Endometrium (tissue), 2 donors: ENCODE measurements around the gene MS4A4A.
"Not testable (repeated sequence)": the region's sequence is repeated elsewhere in the genome, so short reads cannot be mapped to it uniquely, and the experiment has no call there.

ENCODE experiments used
- FAIRE-seq: peaks from 2 replicates; lab custom pipeline; 2012; peaks lifted over from hg19 to GRCh38; lab: Jason Lieb, UNC
- donor health status: control.
- donor health status: control.

Gene MS4A4A

GRCh38 chr11:60280412-60280811 is at the start of gene MS4A4A:
Gene MS4A4A (plus strand): TSS chr11:60280666. CDS start chr11:60280676, 10 bp downstream.
- no peak for FAIRE-seq

GRCh38 chr11:60230681-60231080 is 49.8 kb upstream of the MS4A4A start:
- no peak for FAIRE-seq

DNA sequence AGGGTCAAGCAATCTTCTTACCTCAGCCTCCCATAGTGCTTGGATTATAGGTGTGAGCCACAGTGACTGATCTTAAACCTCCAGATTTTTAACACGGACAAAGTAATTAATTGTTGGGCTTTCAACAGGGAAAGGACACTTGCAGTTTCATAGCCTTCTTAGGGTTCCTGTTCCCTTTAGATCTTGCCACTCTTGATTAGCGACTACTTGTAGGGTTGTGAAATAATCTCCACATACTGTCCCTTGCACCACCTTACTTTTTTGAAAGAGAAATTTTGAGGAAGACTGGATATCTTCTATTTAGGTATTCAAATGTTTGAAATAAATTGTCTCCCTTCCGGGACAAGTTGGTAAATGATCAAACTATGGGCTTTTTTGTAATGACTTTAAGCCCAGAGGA is 45.1 kb upstream of the MS4A4A start:
- FAIRE-seq: no peak

- no peak for FAIRE-seq
Observed at GRCh38 chr11:60240662-60241061, 39.8 kb upstream of the MS4A4A start.

GRCh38 chr11:60241786-60242185 is 38.7 kb upstream of the MS4A4A start:
- FAIRE-seq: no peak

DNA sequence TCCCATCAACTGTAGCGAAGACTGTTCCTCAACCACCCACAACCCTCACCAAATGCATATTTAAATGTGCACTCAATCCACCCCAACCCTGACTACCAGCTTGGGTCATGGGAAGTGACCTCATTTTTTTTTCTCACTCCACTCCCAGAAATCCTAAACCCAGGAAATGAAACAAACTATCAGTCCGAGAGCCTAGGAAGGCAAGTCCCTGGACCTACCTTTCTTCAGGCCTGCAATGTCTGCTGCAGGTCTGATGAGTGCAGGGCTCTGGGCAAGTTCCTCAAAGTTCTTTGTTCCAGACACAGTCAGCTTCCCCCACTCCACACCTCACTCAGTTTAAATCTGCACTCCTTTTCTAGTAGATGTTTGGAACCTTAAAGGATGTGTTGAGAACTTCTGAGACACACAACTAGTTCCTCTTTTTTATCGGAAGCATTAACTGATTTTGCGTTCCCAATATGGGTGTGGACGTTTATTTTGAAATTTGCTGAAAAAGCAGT is 37.7 kb upstream of the MS4A4A start, which contains the start of gene MS4A4E:
Gene MS4A4E, minus strand, starts transcription at position 398 of the 500 bp plus-strand sequence. CDS start 13,082 bp downstream, outside the sequence.
- no peak for FAIRE-seq

- FAIRE-seq: no peak
Observed at GRCh38 chr11:60251485-60252212, 28.8 kb upstream of the MS4A4A start.

DNA sequence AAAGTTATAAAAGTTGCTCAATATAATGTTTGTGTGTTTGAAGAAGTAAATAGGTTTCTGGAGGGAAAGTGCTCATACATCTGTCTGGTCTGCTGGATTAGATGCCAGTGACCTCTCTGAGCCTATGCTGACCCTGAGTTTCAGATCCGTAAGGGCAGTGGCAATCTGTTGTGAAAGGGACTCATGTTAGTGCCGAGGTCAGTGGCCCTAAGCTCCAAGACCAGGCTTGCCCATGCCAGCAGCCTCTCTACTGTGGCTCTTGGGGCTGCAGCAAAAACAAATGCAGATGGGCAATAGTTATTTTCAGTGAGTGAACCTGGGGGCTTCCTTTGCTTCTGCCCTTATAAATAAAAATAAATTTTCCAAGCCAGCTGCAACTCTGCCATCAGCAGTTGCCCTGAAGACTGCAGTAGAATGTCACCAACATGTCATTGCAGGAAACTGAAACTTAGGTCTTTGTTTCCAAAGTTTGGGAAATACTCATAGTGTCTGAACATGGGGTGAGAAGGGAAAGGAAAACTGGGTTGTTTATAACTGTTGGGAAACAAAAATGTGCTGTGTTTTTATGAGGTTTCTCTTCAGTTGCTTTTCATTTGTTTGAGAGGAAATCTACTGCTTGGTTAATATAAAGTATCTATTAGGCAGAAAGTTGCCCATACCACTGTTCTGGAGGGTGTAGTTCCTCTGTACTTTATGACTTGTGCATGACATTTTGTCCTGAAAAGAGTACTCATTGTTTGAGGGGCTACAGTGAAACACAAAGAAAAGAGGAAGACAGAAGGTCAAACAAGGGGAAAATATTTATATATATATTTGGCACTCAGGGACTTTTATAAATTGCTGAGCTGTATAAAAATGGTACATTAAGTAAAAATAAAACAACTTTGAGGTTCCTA is 28.0 kb upstream of the MS4A4A start:
- no peak for FAIRE-seq

GRCh38 chr11:60257956-60258722 is 22.3 kb upstream of the MS4A4A start:
- no peak for FAIRE-seq

- FAIRE-seq: no peak
Observed at GRCh38 chr11:60261014-60261413, 19.5 kb upstream of the MS4A4A start.

DNA sequence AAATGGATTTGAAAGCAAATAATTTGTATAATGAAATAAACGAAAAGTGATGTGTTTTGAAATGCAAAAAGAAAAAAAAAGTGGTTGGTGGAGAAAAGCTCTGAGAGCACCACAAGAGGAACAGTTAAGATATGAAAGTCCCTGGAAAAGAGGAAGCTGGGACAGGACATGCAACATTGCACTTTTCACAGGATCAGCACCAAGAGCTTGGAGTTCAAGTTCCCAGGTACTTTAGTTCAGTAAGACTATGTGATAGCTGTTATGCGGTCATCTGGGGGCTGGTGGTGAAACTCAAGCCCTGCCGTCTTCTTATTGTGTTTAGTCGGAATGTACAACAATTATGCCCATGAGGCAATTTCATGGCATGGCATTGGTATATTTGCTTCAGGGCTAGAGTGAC is 17.1 kb upstream of the MS4A4A start:
- no peak for FAIRE-seq

- no peak for FAIRE-seq
Observed at GRCh38 chr11:60264644-60265043, 15.8 kb upstream of the MS4A4A start.

DNA sequence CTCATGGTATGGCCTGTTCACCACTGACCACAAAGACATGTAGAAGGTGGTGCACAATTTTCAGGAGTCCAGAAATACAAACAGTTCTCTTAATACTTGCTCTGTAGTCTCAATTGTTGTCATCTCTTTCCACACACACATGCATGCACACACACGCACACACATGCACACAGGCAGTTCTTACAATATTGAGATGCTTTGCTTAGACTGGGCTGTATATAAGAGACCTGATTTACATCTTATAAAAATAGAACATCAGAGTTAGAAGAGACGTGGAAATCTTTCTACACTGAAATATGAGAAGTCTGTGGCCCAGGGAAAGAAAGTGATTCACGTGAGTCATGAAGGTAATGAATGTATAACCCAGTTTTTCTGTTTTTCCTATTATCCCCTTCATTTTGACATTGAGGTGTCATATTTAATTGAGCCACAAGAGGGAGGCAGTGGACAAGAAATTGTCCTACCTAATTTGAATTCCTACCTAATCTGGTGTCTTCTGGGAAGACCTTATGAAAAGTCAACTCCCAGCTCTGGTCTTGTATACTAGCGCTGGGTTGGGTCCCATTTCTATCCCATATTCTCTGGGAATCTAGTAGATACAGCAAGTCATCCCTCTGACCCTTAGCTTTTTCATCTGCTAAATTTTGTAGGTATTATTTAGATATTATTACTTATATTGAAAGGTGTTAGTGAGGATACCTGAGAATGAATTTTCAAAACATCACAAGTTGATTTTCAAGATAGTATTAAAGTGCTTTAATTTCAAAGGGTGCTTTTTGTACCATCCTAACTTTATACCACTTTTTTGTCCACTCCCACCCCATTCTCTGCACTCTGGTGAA is 14.9 kb upstream of the MS4A4A start:
- no peak for FAIRE-seq

GRCh38 chr11:60274416-60274815 is 6.0 kb upstream of the MS4A4A start:
- FAIRE-seq: no peak

GRCh38 chr11:60281485-60281884 is 1.0 kb downstream of the MS4A4A start:
- FAIRE-seq: no peak

- FAIRE-seq: no peak
Observed at GRCh38 chr11:60282286-60282685, 1.8 kb downstream of the MS4A4A start.

- not testable (repeated sequence) for FAIRE-seq
Observed at GRCh38 chr11:60285411-60286126, 5.1 kb downstream of the MS4A4A start.

DNA sequence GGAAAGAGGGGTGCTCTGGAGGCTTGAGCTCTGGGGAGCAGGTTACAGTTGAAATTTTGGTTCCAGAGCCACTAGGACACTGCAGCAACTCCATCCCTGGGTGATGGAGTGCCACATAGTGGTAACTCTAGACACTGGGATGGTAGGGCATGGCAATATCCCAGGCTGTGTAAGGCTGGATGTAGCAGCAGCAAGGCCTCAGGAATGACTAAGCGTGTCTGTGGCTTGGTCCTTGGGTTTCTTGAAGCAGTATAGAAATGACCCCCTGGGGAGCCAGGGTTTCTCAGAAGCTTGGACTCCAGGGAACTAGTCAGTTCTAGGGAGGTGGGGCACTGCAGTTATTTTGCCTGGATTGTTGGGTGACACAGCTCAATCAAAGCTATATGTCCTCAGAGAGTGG is 8.1 kb downstream of the MS4A4A start:
- no peak for FAIRE-seq

DNA sequence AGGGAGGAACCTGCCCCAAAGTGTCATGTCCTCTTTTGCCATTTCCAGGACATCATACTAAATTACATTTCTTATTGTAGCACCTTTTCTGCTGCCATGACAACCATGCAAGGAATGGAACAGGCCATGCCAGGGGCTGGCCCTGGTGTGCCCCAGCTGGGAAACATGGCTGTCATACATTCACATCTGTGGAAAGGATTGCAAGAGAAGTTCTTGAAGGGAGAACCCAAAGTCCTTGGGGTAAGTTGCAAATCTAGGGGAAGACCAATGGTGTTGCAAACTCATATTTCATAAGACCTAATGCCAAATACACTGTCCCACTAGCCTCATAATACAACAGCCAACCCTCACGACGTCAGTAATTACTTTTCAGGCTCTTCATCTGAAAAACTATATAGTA is 11.7 kb downstream of the MS4A4A start:
- no peak for FAIRE-seq

DNA sequence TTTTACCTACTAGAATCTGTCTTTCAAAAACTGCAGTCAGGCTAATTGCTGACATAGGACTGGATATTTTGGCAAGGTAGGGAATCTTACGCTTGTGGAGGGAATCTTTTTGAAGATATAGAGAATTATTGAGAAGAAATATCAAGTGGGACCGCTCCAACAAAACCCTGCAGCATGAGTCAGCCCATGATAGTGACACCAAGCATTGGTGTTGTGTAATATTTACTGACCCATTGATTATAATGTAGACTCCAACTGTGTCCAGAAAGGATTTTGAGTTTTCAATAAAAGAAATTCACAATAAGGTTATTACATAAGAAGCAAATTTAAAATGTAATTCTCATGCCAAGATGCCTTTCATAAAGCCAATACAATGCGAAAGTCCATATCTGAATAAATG is 20.7 kb downstream of the MS4A4A start:
- FAIRE-seq: no peak

DNA sequence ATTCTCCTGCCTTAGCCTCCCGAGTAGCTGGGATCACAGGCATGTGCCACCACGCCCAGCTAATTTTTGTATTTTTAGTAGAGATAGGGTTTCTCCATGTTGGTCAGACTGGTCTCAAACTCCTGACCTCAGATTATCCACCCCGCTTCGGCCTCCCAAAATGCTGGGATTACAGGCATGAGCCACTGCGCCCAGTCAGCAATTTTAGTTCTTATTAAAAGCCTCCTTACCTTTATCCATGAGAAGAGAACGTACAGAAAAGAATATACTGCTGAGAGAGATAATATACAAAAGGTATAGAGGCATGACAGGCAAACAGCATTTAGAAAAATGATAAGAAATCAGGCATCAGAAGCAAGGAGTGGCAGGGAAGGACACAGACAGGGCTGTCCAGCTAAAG is 21.4 kb downstream of the MS4A4A start:
- FAIRE-seq: not testable (repeated sequence)
